OCI-LY7 (cell line): Measurements from ENCODE around the gene KHK. TPM values are rescaled to one million over a fixed set of nuclear protein-coding genes. Genes with fewer than 3 reads are reported as not detected.

Experiments used
- BruUV-seq: library from RNA; stranded (reverse); fragments of 400-500 nt; replicated peaks from 2 replicates; lab custom pipeline; 2021; lab: Mats Ljungman, UMichigan
- CTCF ChIA-PET: fragments of 300-600 bp; sonication (Branson Sonifier 250); formaldehyde crosslinking; loops from one replicate; lab custom pipeline; 2022; ENCODE audit warnings: antibody characterized with exemption; ENCODE audit not compliant: unreplicated experiment; lab: Charles Lee
- POLR2A ChIA-PET: fragments of 300-600 bp; sonication (Branson Sonifier 250); formaldehyde crosslinking; loops from one replicate; lab custom pipeline; 2022; ENCODE audit warnings: antibody characterized with exemption; lab: Charles Lee
- DNase-seq: peaks from one replicate; pipeline ENCODE4 v3.0.0-alpha.2; 2015; ENCODE audit warnings: low spot score
- H2AFZ ChIP-seq: fragments of 200-600 bp; sonication (generic), shearing (Covaris generic); 2 replicates; pipeline ENCODE4 v1.6.1; 2014; ENCODE audit warnings: mild to moderate bottlenecking, antibody characterized with exemption, low read length, moderate library complexity
- H3K27ac ChIP-seq: fragments of 200-600 bp; sonication (generic); 2 replicates; pipeline ENCODE4 v1.5.1; 2014; ENCODE audit warnings: mixed run types, low read depth, mild to moderate bottlenecking, moderate library complexity, low read length, inconsistent platforms; ENCODE audit not compliant: poor library complexity, severe bottlenecking
- H3K36me3 ChIP-seq: fragments of 200-600 bp; sonication (generic); 2 replicates; pipeline ENCODE4 v1.6.1; 2014; ENCODE audit warnings: mild to moderate bottlenecking, antibody characterized with exemption, low read length, moderate library complexity, mixed read lengths; ENCODE audit not compliant: insufficient read depth
- H3K4me1 ChIP-seq: fragments of 200-600 bp; sonication (generic); 2 replicates; pipeline ENCODE4 v1.5.1; 2014; ENCODE audit warnings: mild to moderate bottlenecking, low read length; ENCODE audit not compliant: insufficient read depth, poor library complexity, severe bottlenecking
- H3K4me2 ChIP-seq: fragments of 200-600 bp; sonication (generic); 2 replicates; pipeline ENCODE4 v1.6.1; 2014; ENCODE audit warnings: mild to moderate bottlenecking, low read length
- H3K4me3 ChIP-seq: fragments of 200-600 bp; sonication (generic); 2 replicates; pipeline ENCODE4 v1.5.1; 2014; ENCODE audit warnings: mild to moderate bottlenecking, low read depth, low read length; ENCODE audit not compliant: poor library complexity, severe bottlenecking
- H3K79me2 ChIP-seq: fragments of 200-600 bp; sonication (generic); 2 replicates; pipeline ENCODE4 v1.6.1; 2016; ENCODE audit warnings: low read depth, mild to moderate bottlenecking, low read length, moderate library complexity, mixed read lengths; ENCODE audit not compliant: insufficient read depth
- H3K9me2 ChIP-seq: fragments of 200-600 bp; sonication (generic); 2 replicates; pipeline ENCODE4 v1.6.1; 2016; ENCODE audit warnings: mild to moderate bottlenecking, low read length, mixed read lengths; ENCODE audit not compliant: insufficient read depth
- H3K9me3 ChIP-seq: fragments of 200-600 bp; sonication (generic); 2 replicates; pipeline ENCODE4 v1.6.1; 2014; ENCODE audit warnings: mild to moderate bottlenecking, mixed run types, low read length, mixed read lengths
- H4K20me1 ChIP-seq: fragments of 200-600 bp; sonication (generic); 2 replicates; pipeline ENCODE4 v1.6.1; 2014; ENCODE audit warnings: mild to moderate bottlenecking, antibody characterized with exemption, low read length, moderate library complexity, mixed read lengths; ENCODE audit not compliant: insufficient read depth
- CTCF ChIP-seq: fragments of 200-600 bp; sonication (generic); conservative IDR thresholded peaks from 2 replicates; pipeline ENCODE4 v1.5.1; 2014; ENCODE audit warnings: mild to moderate bottlenecking, antibody characterized with exemption, low read length, moderate library complexity, mixed read lengths
- EZH2phosphoT487 ChIP-seq: fragments of 200-600 bp; sonication (generic); IDR thresholded peaks from 2 replicates; pipeline ENCODE4 v1.6.1; 2018; ENCODE audit warnings: low read depth, borderline replicate concordance, mild to moderate bottlenecking, mixed run types, antibody characterized with exemption, low read length, moderate library complexity, mixed read lengths
- intact Hi-C: fragments of 100-400 bp; cut with micrococcal nuclease; formaldehyde crosslinking; loops from one replicate; pipeline ENCODE4 v1.10.0; 2022; ENCODE audit not compliant: unreplicated experiment
- total RNA-seq, 2 experiments: library from RNA; depleted of rRNA in 1 of 2; stranded (reverse); fragments of >200 nt in 1 of 2; shearing (Covaris generic) in 1 of 2; gene quantifications; 2 replicates each; pipeline ENCODE4 v1.2.3, GENCODE V29; 2014 to 2022

KHK gene
- total RNA-seq, 2 experiments from 2014 or later = 9.7 to 17.9 TPM

- H3K4me1 ChIP-seq = peaks cover 79% of the 10 kb centered on the region
- CTCF ChIA-PET = interaction anchor here (0.6 to 1.1 kb wide), 3 partner anchors 19 to 226 kb away, joined by 3 to 6 read pairs (median 3); no protein-coding TSS in a partner anchor
- DNase-seq = peak; percentile 59
- peak overlapping the region; percentile 35 for H3K4me2 ChIP-seq
- no peaks in the 10 kb centered on the region for H3K9me3 ChIP-seq
- POLR2A ChIA-PET = interaction anchor here (0.6 to 1.1 kb wide), 4 partner anchors 10 to 25 kb away, joined by 3 to 6 read pairs (median 4); no protein-coding TSS in a partner anchor
- no peaks in the 10 kb centered on the region for H3K9me2 ChIP-seq
- H4K20me1 ChIP-seq = no peaks in the 10 kb centered on the region
- H3K27ac ChIP-seq = peak overlapping the region; percentile 46
- H2AFZ ChIP-seq = peak overlapping the region; percentile 48; the same call in 1 of the 2 replicates
- BruUV-seq = no TSS peak
- no peaks in the 10 kb centered on the region for H3K36me3 ChIP-seq
- TF ChIP-seq EZH2phosphoT487 (no peak), CTCF (no peak)
- H3K79me2 ChIP-seq = no peaks in the 10 kb centered on the region
- no peak overlapping the region for H3K4me3 ChIP-seq
- intact Hi-C loops = no loop called here
These were observed 9.3 kb upstream of the KHK start for GRCh38 chr2:27077231-27077630.

- Histone ChIP-seq H3K36me3 (no peaks in the 10 kb centered on the region), H3K79me2 (no peaks in the 10 kb centered on the region), H3K4me1 (peaks cover 68% of the 10 kb centered on the region), H4K20me1 (no peaks in the 10 kb centered on the region), H3K27ac (peak within 1 kb of the TSS; percentile 46), H3K9me2 (no peaks in the 10 kb centered on the region), H3K4me3 (no peak within 1 kb of the TSS), H3K4me2 (peak within 1 kb of the TSS; percentile 35), H2AFZ (peak within 1 kb of the TSS; percentile 48; the same call in 1 of the 2 replicates), H3K9me3 (no peaks in the 10 kb centered on the region)
- BruUV-seq = no TSS peak
- CTCF ChIA-PET = no interaction called here
- intact Hi-C loops = no loop called here
- TF ChIP-seq CTCF = no peak
- TF ChIP-seq EZH2phosphoT487 = no peak
- POLR2A ChIA-PET = no interaction called here
- DNase-seq = no peak
These were observed 8.0 kb upstream of the KHK start, which contains the start of gene EMILIN1 for GRCh38 chr2:27078267-27079194. TSS of gene EMILIN1 (plus strand) at chr2:27078615. CDS start at chr2:27079066, 451 bp downstream.
